T follicular helper cell (primary cell): ENCODE results near the gene MUC12.
"Not testable (repeated sequence)": the region's sequence is repeated elsewhere in the genome, so short reads cannot be mapped to it uniquely, and the experiment has no call there.

Source experiments
- DNase-seq: peaks from one replicate; pipeline ENCODE4 v3.0.0-alpha.2; 2020; ENCODE audit warnings: low read depth

The MUC12 gene

DNA sequence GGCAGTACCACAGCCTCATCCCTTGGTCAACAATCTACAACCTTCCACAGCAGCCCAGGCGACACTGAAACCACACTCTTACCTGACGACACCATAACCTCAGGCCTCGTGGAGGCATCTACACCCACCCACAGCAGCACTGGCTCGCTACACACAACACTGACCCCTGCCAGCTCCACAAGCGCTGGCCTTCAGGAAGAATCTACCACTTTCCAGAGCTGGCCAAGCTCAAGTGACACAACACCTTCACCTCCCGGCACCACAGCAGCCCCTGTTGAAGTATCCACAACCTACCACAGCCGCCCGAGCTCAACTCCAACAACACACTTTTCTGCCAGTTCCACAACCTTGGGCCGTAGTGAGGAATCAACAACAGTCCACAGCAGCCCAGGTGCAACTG lies 25.3 kb downstream of the MUC12 start:
- DNase-seq = not testable (repeated sequence)

DNA sequence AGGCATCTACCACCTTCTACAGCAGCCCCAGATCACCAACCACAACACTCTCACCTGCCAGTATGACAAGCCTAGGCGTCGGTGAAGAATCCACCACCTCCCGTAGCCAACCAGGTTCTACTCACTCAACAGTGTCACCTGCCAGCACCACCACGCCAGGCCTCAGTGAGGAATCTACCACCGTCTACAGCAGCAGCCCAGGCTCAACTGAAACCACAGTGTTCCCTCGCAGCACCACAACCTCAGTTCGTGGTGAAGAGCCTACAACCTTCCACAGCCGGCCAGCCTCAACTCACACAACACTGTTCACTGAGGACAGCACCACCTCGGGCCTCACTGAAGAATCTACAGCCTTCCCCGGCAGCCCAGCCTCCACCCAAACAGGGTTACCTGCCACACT lies 29.2 kb downstream of the MUC12 start:
- not testable (repeated sequence) for DNase-seq

DNA sequence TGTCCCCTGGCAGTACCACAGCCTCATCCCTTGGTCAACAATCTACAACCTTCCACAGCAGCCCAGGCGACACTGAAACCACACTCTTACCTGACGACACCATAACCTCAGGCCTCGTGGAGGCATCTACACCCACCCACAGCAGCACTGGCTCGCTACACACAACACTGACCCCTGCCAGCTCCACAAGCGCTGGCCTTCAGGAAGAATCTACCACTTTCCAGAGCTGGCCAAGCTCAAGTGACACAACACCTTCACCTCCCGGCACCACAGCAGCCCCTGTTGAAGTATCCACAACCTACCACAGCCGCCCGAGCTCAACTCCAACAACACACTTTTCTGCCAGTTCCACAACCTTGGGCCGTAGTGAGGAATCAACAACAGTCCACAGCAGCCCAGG lies 30.0 kb downstream of the MUC12 start:
- DNase-seq = not testable (repeated sequence)

DNA sequence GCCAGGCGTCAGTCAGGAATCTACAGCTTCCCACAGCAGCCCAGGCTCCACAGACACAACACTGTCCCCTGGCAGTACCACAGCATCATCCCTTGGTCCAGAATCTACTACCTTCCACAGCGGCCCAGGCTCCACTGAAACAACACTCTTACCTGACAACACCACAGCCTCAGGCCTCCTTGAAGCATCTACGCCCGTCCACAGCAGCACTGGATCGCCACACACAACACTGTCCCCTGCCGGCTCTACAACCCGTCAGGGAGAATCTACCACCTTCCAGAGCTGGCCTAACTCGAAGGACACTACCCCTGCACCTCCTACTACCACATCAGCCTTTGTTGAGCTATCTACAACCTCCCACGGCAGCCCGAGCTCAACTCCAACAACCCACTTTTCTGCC lies 30.7 kb downstream of the MUC12 start:
- not testable (repeated sequence) for DNase-seq

DNA sequence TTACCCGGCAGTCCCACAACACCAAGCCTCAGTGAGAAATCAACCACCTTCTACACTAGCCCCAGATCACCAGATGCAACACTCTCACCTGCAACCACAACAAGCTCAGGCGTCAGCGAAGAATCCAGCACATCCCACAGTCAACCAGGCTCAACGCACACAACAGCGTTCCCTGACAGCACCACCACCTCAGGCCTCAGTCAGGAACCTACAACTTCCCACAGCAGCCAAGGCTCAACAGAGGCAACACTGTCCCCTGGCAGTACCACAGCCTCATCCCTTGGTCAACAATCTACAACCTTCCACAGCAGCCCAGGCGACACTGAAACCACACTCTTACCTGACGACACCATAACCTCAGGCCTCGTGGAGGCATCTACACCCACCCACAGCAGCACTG lies 33.0 kb downstream of the MUC12 start:
- DNase-seq = not testable (repeated sequence)

DNA sequence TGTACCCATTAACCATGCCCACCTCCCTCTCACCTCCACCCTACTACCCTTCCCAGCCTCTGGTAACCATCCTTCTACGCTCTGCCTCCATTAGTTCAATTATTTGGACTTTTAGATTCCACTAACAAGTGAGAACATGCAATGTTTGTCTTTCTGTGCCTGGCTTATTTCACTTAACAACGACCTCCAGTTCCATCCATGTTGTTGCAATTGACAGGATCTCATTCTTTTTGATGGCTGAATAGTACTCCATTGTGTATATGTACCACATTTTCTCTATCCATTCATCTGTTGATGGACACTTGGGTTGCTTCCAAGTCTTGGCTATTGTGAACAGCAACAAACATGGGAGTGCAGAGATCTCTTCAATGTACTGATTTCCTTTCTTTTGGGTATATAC lies 38.0 kb downstream of the MUC12 start:
- DNase-seq = not testable (repeated sequence)

DNA sequence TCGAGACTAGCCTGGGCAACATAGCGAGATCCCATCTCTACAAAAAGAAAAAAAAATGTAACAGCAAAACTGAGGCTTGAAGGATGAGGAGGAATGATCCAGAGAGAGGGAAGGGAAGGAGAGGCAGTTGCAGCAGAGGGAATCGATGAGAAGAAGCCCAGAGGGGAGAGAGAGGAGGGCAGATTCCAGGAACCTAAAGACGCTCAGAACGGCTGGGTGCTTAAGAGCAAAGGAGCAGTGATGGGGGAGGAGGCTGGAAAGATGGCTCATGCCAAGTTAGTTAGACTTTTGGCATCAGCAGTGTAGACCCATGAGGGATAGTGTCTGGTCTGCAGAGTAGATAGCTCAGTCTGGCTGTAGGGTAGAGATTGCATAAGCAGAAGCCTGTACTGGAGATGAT lies 40.3 kb downstream of the MUC12 start:
- DNase-seq = no peak

DNA sequence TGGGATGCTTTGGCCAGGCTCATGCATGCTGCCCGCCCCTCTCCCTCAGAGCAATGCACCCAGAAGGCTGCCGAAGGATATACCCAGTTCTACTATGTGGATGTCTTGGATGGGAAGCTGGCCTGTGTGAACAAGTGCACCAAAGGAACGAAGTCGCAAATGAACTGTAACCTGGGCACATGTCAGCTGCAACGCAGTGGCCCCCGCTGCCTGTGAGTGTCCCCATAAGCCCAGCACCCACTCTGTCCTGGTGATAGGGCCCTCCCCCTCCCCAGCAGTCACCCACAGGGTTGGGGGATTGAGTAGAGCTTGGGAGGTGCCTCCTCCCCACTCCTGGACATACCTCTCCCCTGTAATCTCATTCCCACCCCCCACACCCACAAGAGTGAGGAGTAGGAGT lies 43.6 kb downstream of the MUC12 start:
- DNase-seq = no peak

DNA sequence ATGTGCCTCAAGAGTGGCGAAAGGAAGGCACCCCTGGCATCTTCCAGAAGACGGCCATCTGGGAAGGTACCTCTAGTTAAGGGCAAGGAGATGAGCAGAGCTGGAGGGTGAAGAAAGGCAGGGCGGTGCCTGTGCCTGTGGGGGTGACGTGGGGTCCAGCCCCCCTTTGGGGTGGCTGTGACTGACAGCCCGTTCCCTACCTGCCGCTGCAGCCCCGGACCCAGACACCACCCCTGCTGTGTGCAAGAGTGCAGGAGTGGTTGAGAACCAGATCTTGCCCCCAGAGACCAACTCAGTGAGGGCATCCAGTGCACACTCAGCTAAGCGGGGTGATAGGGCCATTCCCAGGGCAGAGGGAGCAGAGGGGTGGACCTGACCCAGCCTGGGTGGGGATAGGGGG lies 46.3 kb downstream of the MUC12 start:
- DNase-seq = no peak

DNA sequence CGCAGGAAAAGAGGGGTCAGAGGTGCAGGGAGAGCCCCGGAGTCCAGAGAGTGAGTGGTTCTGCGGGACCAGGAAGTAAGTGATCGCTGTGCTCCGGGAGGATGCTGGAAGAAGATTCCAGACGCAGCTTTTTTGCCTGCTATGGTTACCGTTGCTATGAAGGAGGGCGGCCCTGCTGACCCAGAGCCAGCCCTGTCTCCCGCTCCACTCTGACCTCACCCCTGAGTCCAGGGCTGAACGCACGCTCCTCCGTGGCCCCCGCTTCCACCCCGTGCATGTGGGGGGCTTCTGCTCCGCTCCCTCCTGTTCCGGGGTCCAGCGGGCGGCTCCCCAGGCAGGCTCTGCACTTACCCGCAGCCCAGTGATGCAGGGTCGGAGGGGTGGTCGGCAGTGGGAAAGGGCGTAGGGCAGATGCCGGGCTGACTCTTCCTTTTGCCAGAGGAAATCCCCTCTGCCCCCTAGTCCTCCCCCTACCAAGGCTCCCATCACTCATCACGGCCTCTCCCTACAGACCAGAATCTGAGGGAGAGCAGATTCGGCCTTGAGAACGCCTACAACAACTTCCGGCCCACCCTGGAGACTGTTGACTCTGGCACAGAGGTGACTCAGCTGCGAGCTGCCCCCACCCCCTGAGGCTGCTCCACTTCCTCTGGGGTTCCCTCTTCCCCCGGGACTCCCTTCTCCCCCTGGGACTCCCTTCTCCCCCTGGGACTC lies 47.9 kb downstream of the MUC12 start:
- peak; percentile 40 for DNase-seq

DNA sequence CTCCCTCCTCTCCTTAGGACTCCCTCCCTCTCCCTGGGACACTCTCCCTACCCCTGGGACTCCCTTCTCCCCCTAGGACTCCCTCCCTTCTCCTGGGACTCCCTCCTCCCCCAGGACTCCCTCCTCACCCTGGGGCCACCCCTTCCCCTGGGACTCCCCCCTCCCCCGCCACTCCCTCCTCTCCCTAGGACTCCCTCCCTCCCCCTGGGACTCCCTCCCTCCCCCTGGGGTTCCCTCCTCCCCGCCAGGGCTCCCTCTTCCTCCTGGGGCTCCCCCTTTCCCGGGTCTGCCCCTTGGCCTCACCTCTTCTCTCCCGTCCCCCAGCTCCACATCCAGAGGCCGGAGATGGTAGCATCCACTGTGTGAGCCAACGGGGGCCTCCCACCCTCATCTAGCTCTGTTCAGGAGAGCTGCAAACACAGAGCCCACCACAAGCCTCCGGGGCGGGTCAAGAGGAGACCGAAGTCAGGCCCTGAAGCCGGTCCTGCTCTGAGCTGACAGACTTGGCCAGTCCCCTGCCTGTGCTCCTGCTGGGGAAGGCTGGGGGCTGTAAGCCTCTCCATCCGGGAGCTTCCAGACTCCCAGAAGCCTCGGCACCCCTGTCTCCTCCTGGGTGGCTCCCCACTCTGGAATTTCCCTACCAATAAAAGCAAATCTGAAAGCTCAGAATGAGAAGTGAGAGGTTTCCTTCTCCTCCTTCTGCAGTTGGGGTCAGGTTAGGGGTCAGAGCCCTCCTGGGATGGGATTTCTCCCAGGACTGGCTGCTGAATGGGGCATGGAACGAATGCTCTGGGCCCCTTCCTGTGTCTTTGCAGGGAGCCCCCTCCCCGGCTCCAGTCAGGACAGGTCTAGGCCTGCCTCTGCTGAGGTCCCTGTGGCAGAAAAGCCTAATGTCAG lies 49.2 kb downstream of the MUC12 start:
- DNase-seq = no peak

DNA sequence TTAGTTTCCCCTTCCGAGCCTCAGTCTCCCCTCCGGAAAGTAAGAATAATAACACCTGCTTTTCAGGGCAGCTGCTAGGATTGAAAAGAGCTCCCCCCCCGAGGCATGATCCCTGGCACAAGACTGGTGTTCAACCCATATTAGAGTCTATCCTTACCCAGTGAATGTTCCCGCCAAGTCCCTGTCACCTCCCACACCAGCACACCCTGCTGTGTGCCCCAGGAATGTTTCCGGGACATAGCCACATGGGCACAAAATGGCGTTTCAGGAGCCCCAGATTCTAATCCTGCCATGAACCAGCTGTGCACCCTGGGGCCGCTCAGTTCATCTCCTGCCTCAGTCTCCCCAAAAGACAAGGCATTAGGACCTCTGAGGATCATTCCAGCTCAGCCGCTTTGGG lies 51.1 kb downstream of the MUC12 start:
- DNase-seq = no peak

DNA sequence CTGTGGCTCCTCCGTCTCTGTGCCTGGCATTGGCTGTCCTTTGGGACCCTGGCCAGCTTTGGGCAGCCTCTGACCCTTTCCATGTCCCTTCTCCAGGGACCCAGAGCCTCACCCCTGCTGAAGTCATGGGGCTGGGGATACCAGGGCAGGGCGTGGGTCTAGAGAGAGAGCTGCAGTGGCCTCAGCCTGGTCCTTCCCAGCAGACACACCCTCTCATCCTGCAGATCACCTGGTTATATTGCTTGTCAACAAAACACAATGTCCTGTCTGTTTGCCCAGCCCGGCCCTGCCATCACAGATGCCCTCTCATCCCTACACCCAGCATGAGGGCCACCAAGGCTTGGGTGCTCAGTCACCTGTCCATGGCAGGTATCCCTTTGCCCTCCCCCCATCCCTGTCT lies 52.3 kb downstream of the MUC12 start:
- no peak for DNase-seq

DNA sequence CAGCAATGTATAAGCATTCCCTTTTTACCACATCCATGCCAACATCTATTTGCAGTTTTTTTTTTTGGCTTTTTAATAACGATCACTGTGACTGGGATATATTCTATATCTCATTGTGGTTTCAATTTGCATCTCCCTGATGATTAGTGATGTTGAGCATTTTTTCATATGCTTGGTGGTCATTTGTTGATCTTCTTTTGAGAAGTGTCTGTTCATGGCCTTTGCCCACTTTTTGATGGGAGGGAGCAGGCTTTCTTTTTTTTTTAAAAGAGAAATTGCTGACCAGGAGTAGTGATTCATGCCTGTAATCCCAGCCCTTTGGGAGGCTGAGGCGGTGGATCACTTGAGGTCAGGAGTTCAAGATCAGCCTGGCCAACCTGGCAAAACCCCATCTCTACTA lies 54.5 kb downstream of the MUC12 start:
- DNase-seq = no peak

DNA sequence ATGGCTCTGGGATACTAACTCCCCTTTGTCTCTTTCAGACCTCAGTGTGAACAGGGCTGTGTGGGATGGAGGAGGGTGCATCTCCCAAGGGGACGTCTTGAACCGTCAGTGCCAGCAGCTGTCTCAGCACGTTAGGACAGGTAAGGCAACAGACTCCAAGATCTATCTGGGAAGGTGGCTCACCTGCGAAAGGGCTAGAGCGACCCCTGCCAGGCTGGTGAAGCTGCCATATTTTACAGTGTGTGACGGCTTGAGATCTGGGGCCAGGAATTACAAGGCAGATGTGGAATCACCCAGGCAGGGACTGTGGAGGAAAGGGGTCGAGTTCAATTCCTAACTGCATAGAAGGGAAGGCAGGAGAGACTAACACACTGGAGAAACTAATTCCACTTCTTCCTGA lies 61.7 kb downstream of the MUC12 start:
- no peak for DNase-seq

DNA sequence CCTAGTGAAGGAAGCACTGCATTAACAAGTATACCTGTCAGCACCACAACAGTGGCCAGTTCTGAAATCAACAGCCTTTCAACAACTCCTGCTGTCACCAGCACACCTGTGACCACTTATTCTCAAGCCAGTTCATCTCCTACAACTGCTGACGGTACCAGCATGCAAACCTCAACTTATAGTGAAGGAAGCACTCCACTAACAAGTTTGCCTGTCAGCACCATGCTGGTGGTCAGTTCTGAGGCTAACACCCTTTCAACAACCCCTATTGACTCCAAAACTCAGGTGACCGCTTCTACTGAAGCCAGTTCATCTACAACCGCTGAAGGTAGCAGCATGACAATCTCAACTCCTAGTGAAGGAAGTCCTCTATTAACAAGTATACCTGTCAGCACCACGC lies 66.6 kb downstream of the MUC12 start:
- no peak for DNase-seq

DNA sequence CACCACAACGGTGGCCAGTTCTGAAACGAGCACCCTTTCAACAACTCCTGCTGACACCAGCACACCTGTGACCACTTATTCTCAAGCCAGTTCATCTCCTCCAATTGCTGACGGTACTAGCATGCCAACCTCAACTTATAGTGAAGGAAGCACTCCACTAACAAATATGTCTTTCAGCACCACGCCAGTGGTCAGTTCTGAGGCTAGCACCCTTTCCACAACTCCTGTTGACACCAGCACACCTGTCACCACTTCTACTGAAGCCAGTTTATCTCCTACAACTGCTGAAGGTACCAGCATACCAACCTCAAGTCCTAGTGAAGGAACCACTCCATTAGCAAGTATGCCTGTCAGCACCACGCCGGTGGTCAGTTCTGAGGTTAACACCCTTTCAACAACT lies 71.9 kb downstream of the MUC12 start:
- DNase-seq = not testable (repeated sequence)

DNA sequence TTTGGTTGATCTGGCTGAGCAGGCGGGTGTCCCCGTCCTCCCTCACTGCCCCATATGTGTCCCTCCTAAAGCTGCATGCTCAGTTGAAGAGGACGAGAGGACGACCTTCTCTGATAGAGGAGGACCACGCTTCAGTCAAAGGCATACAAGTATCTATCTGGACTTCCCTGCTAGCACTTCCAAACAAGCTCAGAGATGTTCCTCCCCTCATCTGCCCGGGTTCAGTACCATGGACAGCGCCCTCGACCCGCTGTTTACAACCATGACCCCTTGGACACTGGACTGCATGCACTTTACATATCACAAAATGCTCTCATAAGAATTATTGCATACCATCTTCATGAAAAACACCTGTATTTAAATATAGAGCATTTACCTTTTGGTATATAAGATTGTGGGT lies 89.0 kb downstream of the MUC12 start:
- peak; percentile 18 for DNase-seq

DNA sequence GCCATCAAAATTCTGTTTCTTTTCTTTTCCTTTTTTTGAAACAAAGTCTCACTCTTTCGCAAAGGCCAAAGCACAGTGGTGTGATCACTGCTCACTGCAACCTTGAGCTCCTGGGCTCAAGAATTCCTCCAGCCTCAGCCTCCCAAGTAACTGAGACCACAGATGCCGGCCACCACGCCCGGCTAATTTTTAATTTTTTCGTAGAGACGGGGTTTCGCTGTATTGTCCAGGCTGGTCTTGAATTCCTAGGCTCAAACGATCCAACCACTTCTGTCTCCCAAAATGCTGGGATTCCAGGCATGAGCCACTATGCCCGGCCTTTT lies 90.2 kb downstream of the MUC12 start:
- DNase-seq = no peak

DNA sequence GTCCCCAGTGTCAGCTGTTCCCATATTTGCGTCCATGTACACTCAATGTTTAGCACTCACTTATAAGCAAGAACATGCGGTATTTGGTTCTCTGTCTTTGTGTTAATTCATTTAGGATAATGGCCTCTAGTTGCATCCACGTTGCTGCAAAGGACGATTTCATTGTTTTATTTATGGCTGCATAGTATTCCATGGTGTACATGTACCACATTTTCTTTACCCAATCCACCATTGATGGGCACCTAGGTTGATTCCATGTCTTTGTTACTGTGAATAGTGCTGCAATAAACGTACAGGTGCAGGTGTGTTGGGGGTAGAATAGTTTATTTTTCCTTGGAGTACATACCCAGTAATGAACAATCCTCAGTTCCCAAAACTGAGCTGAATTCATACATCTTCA lies 91.6 kb downstream of the MUC12 start:
- DNase-seq = no peak

DNA sequence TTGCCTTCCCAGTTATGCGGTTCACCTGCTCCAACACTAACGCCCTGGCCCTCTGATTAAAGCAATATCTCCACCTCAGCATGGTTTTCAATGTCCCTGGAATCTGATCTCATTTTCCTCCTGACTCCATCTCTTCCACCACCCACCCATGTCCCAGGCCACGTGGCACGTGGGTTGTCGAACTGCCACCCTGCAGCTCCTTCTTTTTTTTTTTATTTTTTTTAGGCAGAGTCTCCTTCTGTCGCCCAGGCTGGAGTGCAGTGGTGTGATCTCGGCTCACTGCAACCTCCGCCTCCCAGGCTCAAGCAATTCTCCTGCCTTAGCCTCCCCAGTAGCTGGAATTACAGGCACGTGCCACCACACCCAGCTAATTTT lies 94.8 kb downstream of the MUC12 start:
- DNase-seq = not testable (repeated sequence)

DNA sequence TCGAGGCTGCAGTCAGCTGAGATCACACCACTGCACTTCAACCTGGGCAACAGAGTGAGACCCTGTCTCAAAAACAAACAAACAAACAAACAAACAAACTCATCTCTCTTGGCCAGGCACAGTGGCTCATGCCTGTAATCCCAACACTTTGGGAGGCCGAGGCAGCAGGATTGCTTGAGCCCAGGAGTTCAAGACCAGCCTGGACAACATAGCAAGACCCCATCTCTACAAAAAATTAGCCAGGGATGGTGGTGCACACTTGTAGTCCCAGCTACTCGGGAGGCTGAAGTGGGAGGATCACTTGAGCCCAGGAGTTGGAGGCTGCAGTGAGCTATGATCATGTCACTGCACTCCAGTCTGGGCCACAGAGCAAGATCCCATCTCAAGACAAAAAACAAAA lies 95.8 kb downstream of the MUC12 start:
- DNase-seq = not testable (repeated sequence)

DNA sequence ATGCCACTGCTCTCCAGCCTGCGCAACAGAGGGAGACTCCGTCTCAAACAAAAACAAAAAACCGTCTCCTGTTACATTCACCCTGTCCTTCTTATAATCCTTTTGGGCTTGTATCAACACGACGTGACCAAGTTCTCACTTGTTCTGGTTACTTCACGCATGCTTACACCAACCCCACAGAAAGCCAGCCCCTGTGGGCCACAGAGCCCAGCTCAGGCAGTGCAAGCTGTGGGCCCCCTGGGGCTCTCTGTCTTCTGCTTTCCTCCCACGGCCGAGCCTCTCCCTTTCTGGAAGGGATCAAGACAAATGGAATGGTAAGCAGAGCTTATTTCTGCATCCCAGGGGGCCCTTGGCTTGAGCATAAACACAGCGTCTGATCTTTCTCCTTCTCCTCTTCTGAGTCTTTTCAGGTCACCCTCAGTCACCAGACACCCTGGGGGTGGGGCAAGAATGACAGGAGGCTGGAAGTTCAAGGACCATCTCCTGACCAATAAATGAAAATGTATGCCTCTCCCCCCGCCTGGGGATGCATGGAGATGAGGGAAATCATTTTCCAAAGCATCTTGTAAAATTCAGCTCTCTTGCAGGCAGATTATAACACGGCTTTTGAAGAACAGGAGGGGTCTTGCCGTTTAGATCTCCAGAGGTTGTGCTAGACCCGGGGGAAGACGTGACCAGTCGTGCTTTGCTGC lies 96.9 kb downstream of the MUC12 start:
- DNase-seq = no peak
